GM04504 (cell line): ENCODE data around the gene ROMO1.
"Not testable (repeated sequence)": the region's sequence is repeated elsewhere in the genome, so short reads cannot be mapped to it uniquely, and the experiment has no call there.

Experiments
- DNase-seq: peaks from one replicate; pipeline ENCODE4 v3.0.0-alpha.2; 2012; ENCODE audit warnings: low read depth

The ROMO1 gene

DNA sequence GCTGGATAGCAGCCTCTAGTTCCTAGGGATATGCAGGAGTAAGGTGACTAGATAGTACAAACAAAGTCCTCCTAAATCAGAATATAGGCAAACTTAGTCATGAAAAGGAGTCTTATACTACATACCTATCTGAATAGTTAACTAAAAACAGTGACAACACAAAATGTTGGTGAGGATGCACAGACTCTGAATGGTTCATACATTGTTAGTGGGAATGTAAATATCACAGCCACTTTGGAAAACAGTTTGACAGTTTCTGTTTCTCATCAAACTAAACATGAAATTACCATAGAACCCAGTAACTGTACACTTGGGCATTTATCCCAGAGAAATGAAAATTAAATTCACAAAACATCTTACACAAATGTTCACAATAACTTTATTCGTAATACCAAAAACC is 17.2 kb upstream of the ROMO1 start:
- no peak for DNase-seq

DNA sequence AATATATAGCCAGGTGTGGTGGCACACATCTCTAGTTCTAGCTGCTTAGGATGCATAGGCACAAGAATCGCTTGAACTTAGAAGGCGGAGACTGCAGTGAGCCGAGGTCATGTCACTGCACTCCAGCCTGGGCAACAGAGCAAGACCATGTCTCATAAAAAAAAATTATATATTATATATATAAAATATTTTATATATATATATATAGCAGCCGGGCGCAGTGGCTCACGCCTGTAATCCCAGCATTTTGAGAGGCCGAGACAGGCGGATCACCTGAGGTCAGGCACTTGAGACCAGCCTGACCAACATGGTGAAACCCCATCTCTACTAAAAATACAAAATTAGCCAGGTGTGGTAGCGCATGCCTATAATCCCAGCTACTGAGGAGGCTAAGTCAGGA is 13.8 kb upstream of the ROMO1 start:
- DNase-seq = not testable (repeated sequence)

DNA sequence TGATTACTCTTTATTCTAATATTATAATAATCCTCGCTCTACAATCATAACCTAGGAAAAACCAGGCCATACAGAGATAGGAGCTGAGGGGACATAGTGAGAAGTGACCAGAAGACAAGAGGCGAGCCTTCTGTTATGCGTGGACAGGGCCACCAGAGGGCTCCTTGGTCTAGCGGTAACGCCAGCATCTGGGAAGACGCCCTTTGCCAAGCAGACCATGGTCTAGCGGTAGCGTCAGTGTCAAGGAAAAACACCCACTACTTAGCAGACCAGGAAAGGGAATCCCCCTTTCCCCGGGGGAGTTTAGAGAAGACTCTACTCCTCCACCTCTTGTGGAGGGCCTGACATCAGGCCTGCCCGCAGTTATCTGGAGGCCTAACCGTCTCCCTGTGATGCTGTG is 12.3 kb upstream of the ROMO1 start:
- DNase-seq = not testable (repeated sequence)

DNA sequence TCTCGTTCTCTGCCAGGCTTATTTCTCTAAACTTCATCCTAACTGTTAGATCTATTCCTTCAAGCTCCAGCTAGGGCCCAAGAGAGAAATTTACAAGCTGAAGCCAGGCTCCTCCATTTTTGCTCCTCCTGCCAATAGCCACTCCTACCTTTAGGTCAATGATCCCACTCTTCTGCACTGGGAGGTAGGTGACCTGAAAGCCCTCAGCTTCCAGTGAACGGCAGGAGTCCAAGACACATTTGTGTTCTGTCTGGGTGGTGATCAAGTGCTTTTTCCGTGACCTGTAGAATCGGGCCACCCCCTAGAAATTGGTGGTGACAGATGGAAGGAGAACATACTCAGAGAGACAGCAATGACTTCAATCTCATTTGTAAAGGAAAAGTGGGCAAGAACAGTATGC is 8.9 kb upstream of the ROMO1 start:
- no peak for DNase-seq

DNA sequence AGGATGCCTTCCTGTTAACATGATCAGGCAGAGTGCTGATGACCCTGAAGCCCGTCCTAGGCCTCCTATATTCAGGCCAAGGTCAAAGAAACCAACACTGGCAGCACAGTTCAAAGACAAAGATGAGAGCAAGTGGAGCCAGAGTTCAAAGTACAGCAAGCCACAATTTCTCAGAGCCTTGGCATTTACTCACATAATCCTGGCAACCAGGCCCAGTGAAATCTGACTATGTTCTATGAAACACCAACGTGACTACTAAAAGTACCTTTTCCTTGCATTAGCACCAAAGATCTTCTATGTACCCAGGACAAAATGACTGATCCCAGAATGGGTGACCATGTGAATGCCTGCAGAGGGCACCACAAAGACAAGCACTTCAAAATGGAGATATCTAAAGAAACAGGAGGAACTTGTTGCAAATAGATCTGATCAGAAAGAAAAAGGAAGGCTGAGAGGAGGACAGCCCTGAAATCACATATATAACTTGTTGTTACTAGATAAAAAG is 3.9 kb upstream of the ROMO1 start:
- DNase-seq = no peak

DNA sequence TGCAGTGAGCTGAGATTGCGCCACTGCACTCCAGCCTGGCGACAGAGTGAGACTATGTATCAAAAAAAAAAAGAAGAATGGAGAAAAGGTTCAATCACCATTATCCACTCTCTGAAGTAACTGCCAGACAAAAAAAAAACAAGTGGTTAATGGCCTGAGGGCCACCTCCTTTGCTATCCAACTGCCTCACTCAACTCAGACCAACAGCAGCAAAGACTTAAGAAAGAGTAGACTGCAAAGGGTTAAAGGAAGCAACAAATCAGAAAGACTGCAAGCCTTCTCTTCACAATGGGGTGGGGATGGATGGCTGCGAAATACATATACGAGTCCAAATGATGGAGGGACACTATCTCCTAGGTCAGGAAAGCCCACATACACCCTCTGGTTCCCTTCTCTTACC is 3.2 kb upstream of the ROMO1 start:
- no peak for DNase-seq

DNA sequence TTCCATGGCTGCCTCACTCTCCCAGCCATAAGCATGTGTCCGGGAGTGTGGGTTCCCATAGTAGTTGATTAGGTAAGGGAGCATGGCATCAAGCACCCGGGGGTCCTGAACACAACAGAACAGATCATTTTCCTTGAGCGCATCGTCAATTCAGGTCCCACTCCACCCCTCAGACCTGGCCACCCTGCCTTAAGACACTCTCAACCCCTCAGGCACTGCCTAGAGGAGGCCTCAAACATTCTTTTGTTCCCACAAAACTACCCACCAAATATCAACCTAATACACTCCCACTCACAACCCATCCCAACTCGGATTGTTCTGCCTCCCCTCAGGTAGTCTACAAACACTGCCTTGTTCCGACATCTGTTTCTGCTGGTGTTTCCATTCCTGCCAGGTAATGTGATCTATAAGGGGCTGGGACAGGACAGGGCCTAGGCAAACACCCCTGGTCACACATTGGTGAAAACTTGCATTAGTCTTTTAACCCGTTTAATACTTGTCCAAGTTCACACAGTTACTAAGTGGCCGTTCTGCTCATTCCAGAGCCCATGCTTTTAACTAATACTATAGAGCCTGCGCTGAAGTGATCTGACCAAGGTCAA is 1.4 kb upstream of the ROMO1 start:
- no peak for DNase-seq

DNA sequence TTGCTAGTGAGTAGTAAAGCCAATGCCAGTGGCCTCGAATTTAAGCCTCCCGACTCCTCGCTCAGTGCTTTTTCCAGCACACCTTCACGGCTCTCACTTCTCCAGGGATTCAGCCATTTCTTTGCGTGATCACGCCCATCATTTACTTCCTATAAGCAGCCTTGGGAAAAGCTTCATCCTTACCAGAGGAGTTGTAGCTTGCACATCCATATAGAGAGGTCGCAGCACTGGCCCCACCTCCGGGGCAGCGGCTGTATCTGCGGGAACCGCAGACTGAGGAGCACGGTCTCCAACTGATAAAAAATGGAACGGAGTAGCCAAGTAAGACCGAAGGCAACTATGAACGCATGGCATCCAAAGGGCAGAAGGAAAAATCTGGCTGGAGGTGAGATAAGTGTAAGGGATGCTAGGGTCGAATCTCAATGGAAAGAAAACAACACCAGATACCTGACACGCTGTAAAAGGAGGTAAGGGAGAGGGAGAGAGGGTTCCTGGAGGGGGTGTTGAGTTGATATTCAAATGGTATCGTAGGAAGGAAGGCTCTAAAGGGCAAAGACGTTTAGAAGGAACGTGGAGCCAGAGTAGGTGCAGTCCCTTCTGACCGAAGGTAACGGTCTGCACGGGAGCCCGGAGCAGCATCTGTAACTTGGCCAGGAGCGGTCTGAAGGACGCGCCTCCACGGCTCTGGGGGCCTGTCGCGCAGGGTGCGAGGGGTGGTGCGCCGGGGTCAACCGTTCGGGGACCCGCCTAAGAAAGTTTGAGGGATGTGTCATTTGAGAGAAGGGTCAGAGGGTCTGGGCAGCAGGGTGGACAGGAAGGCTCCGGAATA is 693 bp upstream of the ROMO1 start:
- no peak for DNase-seq

DNA sequence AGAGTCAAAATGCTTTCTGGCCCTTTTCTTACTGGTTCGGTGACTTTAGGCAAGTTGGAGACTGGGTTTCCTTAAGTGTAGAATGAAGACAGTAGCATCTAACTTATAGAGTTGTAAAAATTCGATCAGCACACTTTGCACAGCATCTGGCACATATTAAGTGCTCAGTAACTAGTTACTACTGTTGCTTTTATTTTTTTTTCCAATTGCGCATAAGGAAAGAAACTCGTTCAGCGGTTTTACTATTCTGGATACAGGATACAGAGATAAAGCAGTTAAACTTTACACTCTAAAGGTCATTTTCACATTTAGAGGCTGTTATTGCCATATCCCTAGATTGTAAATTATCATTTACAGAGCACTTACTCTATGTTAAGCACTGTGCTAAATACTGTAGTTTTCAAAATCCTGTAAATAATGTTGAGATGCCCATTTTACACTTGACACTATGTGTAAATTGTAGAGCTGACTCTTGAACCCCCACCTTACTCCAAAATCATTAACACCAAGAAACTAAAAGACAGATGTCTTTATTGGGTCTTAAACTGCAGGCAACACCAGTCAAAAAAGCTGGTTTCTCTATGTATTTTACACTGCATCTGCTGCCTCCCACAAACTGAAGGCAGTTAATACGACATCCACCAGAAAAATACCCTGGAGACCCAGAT is 886 bp downstream of the ROMO1 start:
- DNase-seq = no peak

DNA sequence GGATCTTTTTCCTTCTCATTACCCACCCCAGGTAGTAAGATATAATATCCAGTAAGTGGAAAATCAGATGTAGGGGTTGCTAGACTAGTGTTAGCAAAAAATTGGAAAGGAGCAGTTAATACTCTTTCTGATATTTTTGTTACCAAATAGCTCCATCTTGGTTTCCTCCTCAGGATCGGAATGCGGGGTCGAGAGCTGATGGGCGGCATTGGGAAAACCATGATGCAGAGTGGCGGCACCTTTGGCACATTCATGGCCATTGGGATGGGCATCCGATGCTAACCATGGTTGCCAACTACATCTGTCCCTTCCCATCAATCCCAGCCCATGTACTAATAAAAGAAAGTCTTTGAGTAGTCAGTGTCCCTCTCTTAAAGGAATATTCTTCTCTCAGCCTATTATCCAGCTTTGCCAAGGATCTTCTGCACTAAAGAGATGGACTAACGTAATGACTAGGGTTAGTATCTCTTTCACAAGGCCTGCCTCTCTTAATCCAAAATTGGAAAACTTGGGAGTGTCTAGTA is 1.5 kb downstream of the ROMO1 start:
- no peak for DNase-seq

DNA sequence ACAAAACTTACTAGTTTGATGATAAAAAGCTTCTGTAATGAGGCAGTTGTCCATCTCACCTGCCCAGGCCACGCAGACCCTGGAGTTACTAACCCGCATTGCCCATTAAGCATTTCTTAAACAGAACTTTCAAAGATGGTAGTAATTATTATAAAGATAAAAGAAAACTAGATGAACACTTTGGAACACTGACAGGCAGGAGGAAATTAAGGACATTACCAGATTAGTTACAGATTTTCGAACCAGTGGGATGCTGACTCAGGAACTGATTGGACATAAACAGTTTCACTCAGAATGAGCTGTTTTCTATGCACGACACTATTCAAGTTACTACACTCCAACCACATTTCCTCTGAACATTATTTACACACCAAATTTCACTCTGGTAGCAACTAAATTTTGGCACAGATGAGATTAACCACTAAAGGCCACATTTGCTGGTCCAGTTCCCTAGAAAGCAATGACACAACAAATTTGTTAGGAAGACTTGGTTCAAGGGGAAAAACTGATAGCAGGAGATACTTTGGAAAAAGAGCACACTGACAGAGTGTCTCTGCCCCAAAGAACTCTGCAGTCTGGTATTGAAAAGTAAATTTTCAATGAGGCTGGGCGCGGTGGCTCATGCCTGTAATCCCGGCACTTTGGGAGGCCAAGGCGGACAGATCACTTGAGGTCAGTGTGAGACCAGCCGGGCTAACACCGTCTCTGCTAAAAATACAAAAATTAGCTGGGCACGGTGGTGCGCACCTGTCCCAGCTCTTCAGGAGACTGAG is 3.0 kb downstream of the ROMO1 start:
- DNase-seq = peak; percentile 69

DNA sequence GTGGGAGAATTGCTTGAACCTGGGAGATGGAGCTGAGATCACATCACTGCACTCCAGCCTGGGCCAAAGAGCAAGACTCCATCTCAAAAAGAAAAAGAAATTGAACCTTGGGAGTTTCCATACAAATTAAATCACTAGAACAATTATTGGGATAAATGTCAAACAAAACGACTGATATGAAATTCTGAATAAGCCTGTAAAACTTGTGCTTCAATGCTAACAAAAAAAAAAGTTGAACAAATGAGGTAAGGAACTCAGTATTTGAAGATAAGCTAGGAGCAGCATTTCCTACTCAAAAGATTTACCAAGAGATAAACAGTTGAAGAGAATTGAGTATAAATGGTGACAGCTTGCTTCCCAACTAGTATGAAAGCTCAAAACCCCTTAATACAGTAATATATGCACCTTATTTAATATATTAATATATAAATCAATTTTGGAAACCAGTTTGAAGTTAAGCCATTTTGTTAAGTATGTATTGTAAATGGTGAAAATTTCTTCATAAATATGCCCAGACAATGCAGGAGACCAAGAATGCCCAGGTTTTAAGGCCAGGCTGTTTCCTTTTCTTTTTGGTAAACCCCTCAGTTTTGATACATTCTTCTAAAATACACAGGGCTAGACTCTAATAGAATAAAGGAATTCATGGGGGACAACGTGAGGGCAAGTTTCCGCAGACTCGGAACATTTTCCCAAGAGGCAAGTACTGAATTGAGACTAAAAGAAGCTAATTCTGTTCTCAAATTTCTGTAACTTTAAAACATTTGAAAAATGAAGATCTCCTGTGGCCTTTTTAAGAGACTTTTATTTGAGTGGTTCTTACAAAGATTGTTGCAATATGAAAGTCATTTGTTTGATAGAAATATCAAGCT is 3.9 kb downstream of the ROMO1 start:
- DNase-seq = no peak

DNA sequence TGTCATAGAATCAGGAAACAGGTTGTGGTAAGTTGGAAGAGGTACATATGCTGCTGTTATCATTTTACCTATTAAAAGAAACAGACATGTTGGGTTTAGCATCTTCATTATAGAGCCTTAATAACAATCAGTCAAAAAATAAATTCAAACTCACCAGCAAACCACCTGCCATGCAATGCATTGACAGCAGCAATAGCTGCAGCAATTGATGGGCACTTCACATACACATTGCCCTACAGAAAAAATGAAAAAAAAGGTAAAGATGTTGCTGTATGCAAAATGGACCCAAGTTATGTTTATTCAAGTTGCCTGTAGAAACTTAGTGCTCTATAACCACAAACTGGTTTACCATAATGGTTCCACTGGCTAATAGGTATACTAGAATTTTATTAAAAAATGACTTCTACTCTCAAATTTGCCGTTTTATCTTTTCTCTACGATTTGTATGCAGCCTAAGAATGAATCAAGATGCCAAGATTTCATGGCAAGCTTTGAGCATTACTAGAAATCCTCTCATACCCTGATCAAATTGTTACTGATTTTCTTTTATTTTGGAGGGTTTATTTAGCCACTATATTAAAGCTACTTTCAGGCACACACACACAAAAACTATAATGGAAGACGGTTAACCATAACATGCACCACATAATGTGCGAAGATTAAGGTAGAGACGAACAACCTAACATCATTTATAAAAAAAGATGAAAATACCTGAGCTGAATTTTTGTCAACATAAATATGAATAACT is 5.5 kb downstream of the ROMO1 start:
- no peak for DNase-seq

DNA sequence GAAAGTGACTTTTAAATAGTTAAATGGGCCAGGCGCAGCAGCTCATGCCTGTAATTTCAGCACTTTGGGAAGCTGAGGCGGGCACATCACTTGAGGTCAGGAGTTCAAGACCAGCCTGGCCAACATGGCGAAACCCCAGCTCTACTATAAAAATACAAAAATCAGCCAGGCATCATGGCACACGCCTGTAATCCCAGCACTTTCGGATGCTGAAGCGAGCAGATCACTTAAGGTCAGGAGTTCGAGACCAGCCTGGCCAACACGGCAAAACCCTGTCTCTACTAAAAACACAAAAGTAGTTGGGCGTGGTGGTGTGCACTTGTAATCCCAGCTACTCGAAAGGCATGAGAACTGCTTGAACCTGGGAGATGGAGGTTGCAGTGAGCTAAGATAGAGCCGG is 6.7 kb downstream of the ROMO1 start:
- DNase-seq = not testable (repeated sequence)

DNA sequence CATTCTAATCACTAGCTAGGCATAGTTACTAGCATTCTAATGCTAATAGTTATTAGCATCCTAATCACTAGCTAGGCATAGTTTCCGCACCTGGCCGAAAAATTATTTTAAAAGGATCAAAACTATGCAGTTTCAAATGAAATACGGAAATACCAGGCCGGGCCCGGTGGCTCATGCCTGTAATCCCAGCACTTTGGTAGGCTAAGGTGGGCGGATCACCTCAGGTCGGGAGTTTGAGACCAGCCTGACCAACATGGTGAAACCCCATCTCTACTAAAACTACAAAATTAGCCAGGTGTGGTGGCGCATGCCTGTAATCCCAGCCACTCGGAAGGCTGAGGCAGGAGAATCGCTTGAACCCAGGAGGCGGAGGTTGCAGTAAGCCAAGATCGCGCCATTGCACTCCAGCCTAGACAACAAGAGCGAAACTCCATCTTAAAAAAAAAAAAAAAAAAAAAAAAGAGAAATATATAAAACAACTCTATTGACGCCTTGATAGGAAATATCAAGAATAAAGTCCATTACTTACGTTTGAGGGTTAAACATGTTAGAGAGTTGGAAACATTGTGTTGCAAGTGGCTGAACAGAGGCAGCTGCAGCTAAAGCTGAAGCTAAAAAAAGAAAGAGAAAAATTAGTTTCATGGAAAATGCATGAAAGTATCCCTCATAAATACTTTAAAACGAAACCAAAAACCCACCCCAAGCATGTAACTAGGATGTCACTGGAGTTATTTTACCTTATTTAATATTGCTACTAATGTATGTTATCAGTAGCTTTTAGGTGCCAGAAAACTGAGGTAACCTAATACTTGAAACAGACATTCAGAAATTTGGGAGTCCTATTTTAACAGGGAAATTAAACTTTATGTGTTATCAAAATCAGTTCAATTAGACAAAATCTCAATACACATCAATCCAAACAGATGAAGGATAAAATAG is 7.7 kb downstream of the ROMO1 start:
- not testable (repeated sequence) for DNase-seq

DNA sequence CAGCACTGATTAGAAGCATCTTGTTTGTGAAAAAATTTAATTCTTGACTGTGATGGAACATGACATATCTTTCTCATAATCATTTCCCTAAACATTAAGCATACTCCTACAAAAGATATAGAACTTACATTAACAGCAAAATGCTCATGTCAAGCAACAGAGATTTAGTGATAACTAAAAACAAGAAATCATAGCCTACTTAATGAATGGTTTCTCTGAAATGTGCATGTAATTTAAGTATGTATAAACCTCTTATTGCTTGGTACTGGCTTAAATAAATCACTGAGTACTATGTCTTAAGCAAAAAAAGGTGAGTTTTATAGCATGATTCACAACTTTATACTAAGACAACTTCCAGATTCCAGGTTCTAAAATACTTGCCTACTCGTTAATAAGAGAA is 9.3 kb downstream of the ROMO1 start:
- DNase-seq = no peak

DNA sequence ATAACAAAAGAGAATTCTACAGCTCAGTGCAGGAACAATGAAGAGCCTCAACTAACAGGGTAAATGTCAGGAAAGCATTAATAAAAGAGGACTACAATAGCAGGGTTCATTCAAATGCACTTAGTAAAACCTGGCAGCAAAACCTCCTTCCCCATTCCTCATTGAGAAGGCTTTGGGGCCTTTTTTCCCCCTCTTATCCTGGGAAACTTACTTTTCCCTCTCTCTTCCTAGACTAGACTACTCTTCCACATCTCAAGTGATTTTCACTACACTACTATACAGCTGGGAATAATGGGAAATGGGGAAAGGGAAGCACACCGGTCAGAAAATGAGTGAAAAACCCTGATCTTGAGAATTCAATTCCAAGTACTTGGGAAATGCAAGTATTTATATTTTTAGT is 10.1 kb downstream of the ROMO1 start:
- DNase-seq = no peak

DNA sequence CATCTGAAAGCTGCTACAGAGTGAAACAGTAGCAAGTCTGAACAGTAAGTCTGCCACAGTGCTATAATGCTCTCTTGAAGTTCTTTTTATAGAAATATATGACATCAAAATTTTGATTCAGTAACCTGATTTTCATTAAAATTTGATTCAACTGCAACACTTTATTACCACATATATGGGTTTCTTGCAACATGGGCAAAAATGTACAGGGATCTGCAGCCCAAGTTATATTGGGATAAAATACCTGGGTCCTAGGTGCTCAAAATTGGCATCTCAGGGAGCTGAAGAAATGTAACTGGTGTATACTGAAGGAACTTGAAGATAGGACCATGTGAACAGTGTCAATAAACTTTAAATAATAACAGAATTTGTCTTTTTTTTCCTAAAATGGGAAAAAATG is 10.8 kb downstream of the ROMO1 start:
- DNase-seq = no peak

DNA sequence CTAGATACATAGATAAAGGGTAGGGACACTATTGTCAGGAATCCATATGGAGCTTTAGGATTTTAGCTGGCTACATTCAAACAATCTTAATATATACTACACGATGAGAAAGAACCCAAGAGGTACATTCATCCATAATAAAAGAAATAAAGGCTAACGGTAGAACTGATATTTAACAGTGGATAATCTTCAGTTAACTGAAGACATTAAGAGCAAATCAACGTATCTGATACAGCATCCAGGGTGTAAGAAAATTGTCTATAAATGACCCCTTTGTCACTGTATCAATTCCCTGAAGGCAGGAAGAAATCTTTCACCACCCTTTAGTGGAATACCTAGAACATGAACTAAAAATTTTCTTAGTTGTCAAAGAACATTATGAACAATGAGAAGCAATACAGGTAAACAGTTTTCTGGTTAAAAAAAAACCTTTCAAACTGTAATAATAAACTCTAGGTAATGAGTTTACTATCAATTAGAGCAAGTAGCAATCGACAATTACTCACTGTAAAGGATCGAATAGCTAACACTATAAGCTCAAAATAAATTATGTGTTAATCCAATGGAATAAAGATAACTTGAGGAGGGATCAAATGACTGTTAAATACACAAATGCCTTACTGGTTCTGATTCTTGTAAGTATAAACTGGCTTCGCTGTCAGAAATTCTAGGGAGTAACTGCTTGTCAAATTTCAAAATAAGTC is 11.8 kb downstream of the ROMO1 start:
- no peak for DNase-seq
